Activated CD8-positive, alpha-beta memory T cell treated with anti-CD3 and anti-CD28 coated beads, Interleukin-2, amount 50 U/mL, for 1 hour (primary cell): ENCODE measurements around the gene ZFYVE27.

Source experiments
- DNase-seq: peaks from one replicate; pipeline ENCODE4 v3.0.0-alpha.2; 2020; ENCODE audit errors: extremely low read depth

ZFYVE27 gene

GRCh38 chr10:97715259-97715874 lies 21.6 kb upstream of the ZFYVE27 start:
- no peak for DNase-seq

GRCh38 chr10:97717627-97718026 lies 19.3 kb upstream of the ZFYVE27 start:
- DNase-seq: no peak

GRCh38 chr10:97718178-97718577 lies 18.8 kb upstream of the ZFYVE27 start:
- DNase-seq: no peak

- no peak for DNase-seq
These were observed 18.2 kb upstream of the ZFYVE27 start for GRCh38 chr10:97718659-97719142.

- no peak for DNase-seq
These were observed 17.3 kb upstream of the ZFYVE27 start for GRCh38 chr10:97719602-97720001.

GRCh38 chr10:97721871-97722780 lies 14.8 kb upstream of the ZFYVE27 start:
- no peak for DNase-seq

- DNase-seq: no peak
These were observed 13.9 kb upstream of the ZFYVE27 start for GRCh38 chr10:97723001-97723400.

- DNase-seq: no peak
These were observed 12.5 kb upstream of the ZFYVE27 start for GRCh38 chr10:97724341-97724941.

GRCh38 chr10:97726636-97727178 lies 10.2 kb upstream of the ZFYVE27 start:
- DNase-seq: no peak

GRCh38 chr10:97729014-97729413 lies 7.9 kb upstream of the ZFYVE27 start:
- no peak for DNase-seq

GRCh38 chr10:97731346-97732051 lies 5.4 kb upstream of the ZFYVE27 start:
- no peak for DNase-seq

GRCh38 chr10:97732052-97732359 lies 4.9 kb upstream of the ZFYVE27 start:
- no peak for DNase-seq

- no peak for DNase-seq
These were observed 3.7 kb upstream of the ZFYVE27 start for GRCh38 chr10:97733256-97733655.

GRCh38 chr10:97734021-97734420 lies 2.9 kb upstream of the ZFYVE27 start:
- no peak for DNase-seq

- no peak for DNase-seq
These were observed 476 bp upstream of the ZFYVE27 start for GRCh38 chr10:97736403-97736901.

- no peak for DNase-seq
These were observed 890 bp downstream of the ZFYVE27 start for GRCh38 chr10:97737770-97738265.

- no peak for DNase-seq
These were observed 1.7 kb downstream of the ZFYVE27 start for GRCh38 chr10:97738616-97739015.

GRCh38 chr10:97740613-97741012 lies 3.7 kb downstream of the ZFYVE27 start:
- DNase-seq: no peak

GRCh38 chr10:97743169-97743943 lies 6.4 kb downstream of the ZFYVE27 start:
- DNase-seq: no peak

- no peak for DNase-seq
These were observed 7.6 kb downstream of the ZFYVE27 start for GRCh38 chr10:97744405-97745035.
